EL (cell line): Measurements from ENCODE around the gene ADAMTS12.
"Not testable (repeated sequence)": the region's sequence is repeated elsewhere in the genome, so short reads cannot be mapped to it uniquely, and the experiment has no call there.

Experiments
- DNase-seq: peaks from one replicate; pipeline ENCODE4 v3.0.0-alpha.2; 2016

The ADAMTS12 gene

GRCh38 chr5:33891788-33892619 lies at the start of gene ADAMTS12:
ADAMTS12 (minus strand) TSS chr5:33891990; CDS start chr5:33891856, 134 bp downstream.
- peak; percentile 91 for DNase-seq

GRCh38 chr5:33941090-33941489 lies 49.3 kb upstream of the ADAMTS12 start:
- no peak for DNase-seq

- peak; percentile 9 for DNase-seq
These were observed 47.9 kb upstream of the ADAMTS12 start for GRCh38 chr5:33939556-33940262.

GRCh38 chr5:33938881-33939280 lies 47.1 kb upstream of the ADAMTS12 start:
- DNase-seq = no peak

GRCh38 chr5:33938507-33938796 lies 46.7 kb upstream of the ADAMTS12 start:
- DNase-seq = no peak

- DNase-seq = no peak
These were observed 46.1 kb upstream of the ADAMTS12 start for GRCh38 chr5:33937707-33938506.

- DNase-seq = no peak
These were observed 45.4 kb upstream of the ADAMTS12 start for GRCh38 chr5:33937017-33937706.

GRCh38 chr5:33936381-33937016 lies 44.7 kb upstream of the ADAMTS12 start, which contains the start of gene RXFP3:
RXFP3 (plus strand) TSS chr5:33936386; CDS start chr5:33936741, 355 bp downstream.
- DNase-seq = peak; percentile 41

- peak; percentile 69 for DNase-seq
These were observed 44.2 kb upstream of the ADAMTS12 start for GRCh38 chr5:33936004-33936380.

GRCh38 chr5:33934176-33934575 lies 42.4 kb upstream of the ADAMTS12 start:
- DNase-seq = peak; percentile 68

GRCh38 chr5:33933723-33934169 lies 42.0 kb upstream of the ADAMTS12 start:
- no peak for DNase-seq

- no peak for DNase-seq
These were observed 39.3 kb upstream of the ADAMTS12 start for GRCh38 chr5:33931136-33931535.

GRCh38 chr5:33929925-33930690 lies 38.3 kb upstream of the ADAMTS12 start:
- DNase-seq = peak; percentile 72

GRCh38 chr5:33928283-33928682 lies 36.5 kb upstream of the ADAMTS12 start:
- no peak for DNase-seq

- no peak for DNase-seq
These were observed 35.9 kb upstream of the ADAMTS12 start for GRCh38 chr5:33927685-33928084.

GRCh38 chr5:33925278-33925677 lies 33.5 kb upstream of the ADAMTS12 start:
- no peak for DNase-seq

- DNase-seq = no peak
These were observed 29.2 kb upstream of the ADAMTS12 start for GRCh38 chr5:33921002-33921401.

GRCh38 chr5:33914844-33915243 lies 23.1 kb upstream of the ADAMTS12 start:
- not testable (repeated sequence) for DNase-seq

- not testable (repeated sequence) for DNase-seq
These were observed 14.5 kb upstream of the ADAMTS12 start for GRCh38 chr5:33906248-33906647.

- DNase-seq = no peak
These were observed 13.6 kb upstream of the ADAMTS12 start for GRCh38 chr5:33905381-33905780.

- no peak for DNase-seq
These were observed 11.3 kb upstream of the ADAMTS12 start for GRCh38 chr5:33903118-33903517.
